GM18907 (cell line): ENCODE results near the gene SMARCAL1.

ENCODE experiments used
- ATAC-seq: cut with Tn5 transposase; IDR thresholded peaks from one replicate; pipeline ENCODE4 v1.9.1; 2021; ENCODE audit warnings: mild to moderate bottlenecking, moderate library complexity; ENCODE audit not compliant: unreplicated experiment

Gene SMARCAL1

GRCh38 chr2:216473187-216473586 lies 60.9 kb downstream of the SMARCAL1 start:
- no peak for ATAC-seq

- ATAC-seq, result peak; percentile 84
Observed at GRCh38 chr2:216474925-216475670, 62.8 kb downstream of the SMARCAL1 start.

- no peak for ATAC-seq
Observed at GRCh38 chr2:216475767-216476166, 63.5 kb downstream of the SMARCAL1 start.

GRCh38 chr2:216477283-216478035 lies 65.2 kb downstream of the SMARCAL1 start:
- no peak for ATAC-seq

DNA sequence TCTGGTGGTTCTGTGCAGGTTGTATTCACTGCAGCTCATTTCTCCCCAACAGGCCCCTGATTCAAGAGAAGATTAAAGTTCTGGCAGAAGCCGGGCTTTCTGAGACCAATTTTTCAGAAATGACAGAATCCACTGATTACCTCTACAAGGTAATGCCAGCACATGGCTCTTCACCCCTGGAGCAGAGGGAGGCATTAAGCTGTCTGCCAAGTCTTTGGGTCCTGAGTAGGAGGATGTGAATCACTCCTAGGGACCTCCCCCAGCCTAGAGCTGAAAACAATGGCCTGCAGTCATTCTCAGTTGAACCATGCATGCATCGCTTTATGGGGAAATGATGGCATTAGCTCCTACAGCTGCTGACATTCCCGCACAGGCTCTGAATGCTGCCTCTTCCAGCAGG lies 65.9 kb downstream of the SMARCAL1 start:
- ATAC-seq, result no peak

- ATAC-seq, result no peak
Observed at GRCh38 chr2:216478791-216479190, 66.5 kb downstream of the SMARCAL1 start.

GRCh38 chr2:216480221-216480620 lies 67.9 kb downstream of the SMARCAL1 start:
- ATAC-seq, result no peak

GRCh38 chr2:216482640-216483039 lies 70.4 kb downstream of the SMARCAL1 start:
- ATAC-seq, result no peak

DNA sequence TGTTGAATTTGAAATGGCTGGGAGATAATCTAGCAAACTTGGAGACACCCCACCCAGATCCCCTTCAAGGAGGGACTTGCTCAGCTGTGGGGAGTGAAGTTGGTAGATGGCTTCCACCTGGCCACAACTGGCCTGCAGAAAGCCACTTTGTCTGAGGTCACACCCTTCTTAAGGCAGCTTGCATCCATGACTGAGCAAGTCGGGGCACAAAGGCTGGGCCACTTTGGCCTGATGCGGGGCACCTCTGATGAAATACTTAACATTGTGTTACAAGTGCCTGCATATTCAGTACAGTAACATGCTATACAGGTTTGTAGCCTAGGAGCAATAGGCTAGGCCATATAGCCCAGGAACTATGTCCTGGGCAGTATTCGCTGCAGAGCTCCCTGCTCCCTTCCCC lies 73.0 kb downstream of the SMARCAL1 start:
- ATAC-seq, result no peak

- no peak for ATAC-seq
Observed at GRCh38 chr2:216485745-216486144, 73.5 kb downstream of the SMARCAL1 start.

DNA sequence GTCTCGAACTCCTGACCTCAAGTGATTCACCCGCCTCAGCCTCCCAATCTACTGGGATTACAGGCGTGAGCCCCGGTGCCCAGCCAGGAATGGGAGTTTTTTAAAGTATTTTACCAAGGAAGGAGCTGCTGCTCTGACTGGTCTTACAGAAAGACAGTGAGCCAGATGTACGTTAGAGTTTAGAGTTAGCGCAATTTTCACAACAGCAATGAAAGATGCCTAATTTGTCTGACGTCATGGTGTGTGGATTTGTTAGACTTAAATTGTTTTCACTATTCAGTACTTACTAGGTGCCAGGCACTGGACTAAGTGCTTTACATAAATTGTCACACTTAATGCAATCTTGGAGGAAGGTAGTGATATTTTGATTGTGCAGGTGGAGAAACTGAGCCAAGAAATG lies 74.0 kb downstream of the SMARCAL1 start:
- no peak for ATAC-seq

DNA sequence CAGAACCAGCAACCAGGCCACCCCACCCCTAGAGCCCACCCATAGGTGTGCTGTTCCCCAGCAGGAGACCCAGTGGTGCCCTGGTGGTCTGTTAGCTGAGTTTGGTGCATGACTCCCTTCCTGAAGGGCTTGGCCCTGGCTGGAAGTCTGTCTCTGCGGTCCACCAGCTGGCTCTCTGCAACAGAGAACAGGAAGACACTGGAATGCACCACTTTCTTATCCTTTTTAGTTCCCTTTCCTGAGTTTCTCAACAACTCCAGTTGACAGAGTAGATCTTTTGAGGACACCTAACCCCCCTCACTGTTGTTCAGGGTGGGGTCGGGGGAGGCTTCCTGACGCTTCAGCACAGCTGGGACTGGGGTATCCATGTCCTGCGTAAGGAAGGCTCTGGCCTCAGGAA lies 74.4 kb downstream of the SMARCAL1 start:
- no peak for ATAC-seq

- no peak for ATAC-seq
Observed at GRCh38 chr2:216490061-216490460, 77.8 kb downstream of the SMARCAL1 start.

GRCh38 chr2:216491793-216492596 lies 79.7 kb downstream of the SMARCAL1 start:
- ATAC-seq, result peak; percentile 77

DNA sequence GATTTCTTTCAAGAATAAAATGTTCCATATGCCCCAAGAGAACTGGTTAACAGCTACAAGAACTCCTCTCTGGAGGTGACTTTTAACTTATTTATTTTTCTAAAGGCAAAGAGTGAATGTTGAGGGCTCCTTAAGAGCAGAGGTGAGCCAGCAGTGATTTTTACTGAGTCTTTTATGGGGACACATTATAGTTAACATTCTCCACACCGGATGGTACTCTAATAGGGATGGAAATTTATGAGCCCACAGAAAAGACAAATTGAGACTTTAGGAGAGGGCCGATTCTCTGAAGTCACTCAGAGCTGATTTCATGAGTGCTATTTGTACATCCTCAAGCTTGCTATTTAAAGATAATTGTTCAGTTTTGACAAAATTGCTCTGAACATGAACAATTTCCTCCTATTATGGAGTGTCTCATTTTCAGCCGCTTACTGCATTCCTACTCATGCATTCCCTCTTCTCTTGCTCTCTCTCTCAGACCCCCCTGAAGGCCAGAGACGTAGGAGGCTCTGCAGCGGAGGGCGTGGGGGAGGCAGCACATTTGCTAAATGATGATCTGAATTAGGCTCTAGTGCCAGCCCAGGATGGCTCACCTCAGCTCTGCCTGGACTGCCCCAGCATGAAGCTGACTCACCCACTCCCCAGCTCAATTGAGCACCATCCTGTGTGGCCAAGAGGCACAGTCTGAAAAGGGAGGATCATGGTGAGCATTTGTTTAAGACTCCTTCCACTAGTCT lies 80.5 kb downstream of the SMARCAL1 start:
- ATAC-seq, result no peak

DNA sequence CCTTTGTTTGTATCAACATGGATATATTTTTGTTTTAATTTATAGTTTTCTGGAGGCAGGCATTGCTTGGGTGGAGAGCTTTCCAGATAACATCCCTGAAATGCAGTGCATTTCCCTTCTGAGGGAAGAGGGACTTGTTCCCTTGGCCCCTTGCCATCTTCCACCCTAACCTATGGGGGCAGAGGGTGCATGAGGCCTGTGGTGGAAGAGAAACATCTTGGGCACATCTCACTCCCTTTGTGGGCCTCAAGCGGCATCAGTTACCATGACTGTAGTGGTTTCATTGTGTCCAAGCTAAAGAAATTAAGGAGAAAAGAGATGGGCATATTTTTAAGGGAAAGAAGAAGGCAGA lies 81.0 kb downstream of the SMARCAL1 start:
- ATAC-seq, result no peak

GRCh38 chr2:216495656-216496055 lies 83.4 kb downstream of the SMARCAL1 start:
- no peak for ATAC-seq

DNA sequence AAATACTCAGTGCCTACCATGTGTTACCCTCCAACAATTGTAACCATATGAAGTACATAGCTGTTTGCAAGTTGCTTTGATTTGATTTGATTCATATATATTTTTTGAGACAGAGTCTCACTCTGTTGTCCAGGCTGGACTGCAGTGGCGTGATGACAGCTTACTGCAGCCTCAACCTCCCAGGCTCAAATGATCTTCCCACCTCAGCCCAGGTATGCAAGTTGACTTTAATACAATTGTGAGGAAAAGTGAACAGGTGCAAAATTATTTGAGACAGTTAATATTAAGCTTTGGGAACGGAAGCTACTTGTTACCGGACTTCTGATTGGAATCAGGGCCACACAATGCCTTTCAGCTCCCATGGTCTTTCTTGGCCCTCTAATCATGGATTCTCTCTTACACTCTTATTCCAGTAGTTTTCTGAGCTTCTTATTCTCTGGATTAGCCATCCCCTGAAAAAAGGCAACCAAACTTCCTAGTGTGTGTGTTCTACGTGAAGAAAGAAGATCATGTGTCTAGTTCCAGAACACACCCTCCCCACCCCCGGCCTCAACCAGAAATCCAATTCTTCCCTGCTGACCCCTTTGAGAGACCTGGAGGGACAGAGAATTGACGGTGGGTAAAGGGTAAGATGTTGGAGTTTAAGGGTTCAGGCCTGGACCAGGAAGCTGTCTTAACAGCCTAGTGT lies 85.2 kb downstream of the SMARCAL1 start:
- no peak for ATAC-seq

DNA sequence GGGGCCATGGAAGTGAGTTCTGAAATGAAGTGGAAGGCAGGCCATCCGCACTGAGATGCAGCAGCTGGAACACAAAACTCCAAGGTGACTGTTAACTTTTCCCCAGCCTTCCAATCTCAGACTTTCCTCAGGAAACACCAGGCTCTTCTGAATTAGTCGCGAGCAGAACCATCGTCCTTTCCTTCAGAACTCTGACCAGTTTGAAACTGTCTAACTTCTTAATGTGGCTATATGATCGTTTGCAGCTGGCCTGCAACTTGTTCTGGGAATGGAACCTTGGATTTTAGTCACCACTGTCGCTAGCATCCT lies 85.7 kb downstream of the SMARCAL1 start:
- ATAC-seq, result no peak
